ENCODE results near the gene PRCD. TPM values are rescaled to one million over a fixed set of nuclear protein-coding genes. Genes with fewer than 3 reads are reported as not detected.
A peak's percentile ranks its signal among the peaks of the same experiment; 100 is the strongest.
"Not testable (repeated sequence)": the region's sequence is repeated elsewhere in the genome, so short reads cannot be mapped to it uniquely, and the experiment has no call there.

The PRCD gene
- total RNA-seq, 1 donor = 4.2 TPM

DNA sequence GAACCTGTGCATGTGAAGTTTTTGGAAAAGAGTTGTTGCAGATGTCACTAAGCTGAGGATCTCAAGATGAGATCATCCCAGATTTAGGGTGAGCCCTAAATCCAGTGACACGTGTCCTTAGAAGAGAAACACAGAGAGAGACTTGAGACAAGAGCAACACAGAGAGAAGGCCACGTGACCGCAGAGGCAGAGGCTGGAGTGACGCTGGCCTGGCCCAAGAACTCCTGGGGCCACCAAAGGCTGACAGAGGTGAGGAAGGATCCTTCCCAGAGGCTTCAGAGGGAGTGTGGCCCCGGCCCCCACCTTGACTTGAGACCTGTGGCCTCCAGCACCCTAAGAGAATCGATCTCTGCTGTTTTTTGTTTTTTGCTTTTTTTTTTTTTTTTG, 26.5 kb upstream of the PRCD start:
- no peak for DNase-seq (ENCODE audit: low read depth)
- no peak for TF ChIP-seq CTCF (IDR thresholded peaks at IDR 0.05; ENCODE audit: insufficient read depth, low read length)
- no peak overlapping the region for H3K4me3 ChIP-seq (ENCODE audit: low read depth, low read length)

GRCh38 chr17:76514355-76514754, 25.5 kb upstream of the PRCD start:
- not testable (repeated sequence) for H3K4me3 ChIP-seq (ENCODE audit: low read depth, low read length); DNase-seq (ENCODE audit: low read depth)

- H3K4me3 ChIP-seq (ENCODE audit: low read depth, low read length) = peak overlapping the region; percentile 43
- no peak for TF ChIP-seq CTCF (IDR thresholded peaks at IDR 0.05; ENCODE audit: insufficient read depth, low read length)
- peak; percentile 99 for DNase-seq (ENCODE audit: low read depth)
Observed at GRCh38 chr17:76515274-76515949, 24.4 kb upstream of the PRCD start.

- H3K4me3 ChIP-seq (ENCODE audit: low read depth, low read length) = no peak overlapping the region
- no peak for TF ChIP-seq CTCF (IDR thresholded peaks at IDR 0.05; ENCODE audit: insufficient read depth, low read length)
- DNase-seq (ENCODE audit: low read depth) = no peak
Observed at GRCh38 chr17:76517638-76518038, 22.2 kb upstream of the PRCD start.

GRCh38 chr17:76519048-76519966, 20.5 kb upstream of the PRCD start:
- TF ChIP-seq CTCF (IDR thresholded peaks at IDR 0.05; ENCODE audit: insufficient read depth, low read length) = no peak
- no peak for DNase-seq (ENCODE audit: low read depth)
- no peak overlapping the region for H3K4me3 ChIP-seq (ENCODE audit: low read depth, low read length)

DNA sequence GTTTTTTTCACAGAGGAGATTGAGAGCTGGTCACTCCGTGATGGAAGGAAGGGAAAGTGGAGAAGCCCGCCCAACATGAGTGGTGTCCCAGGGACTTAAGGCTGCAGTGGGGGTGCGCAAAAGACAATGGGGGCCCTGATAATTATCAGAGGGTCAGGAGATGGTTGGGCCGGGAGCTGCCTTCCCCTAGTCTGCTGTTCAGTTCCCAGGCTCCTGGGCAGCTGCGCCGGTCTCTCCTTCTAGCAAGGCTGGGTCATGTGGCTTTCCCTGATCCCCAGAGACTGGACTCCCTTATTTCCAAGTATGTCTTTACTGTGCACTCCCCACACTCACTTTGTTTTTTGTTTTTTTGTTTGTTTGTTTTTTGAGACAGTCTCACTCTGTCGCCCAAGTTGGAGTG, 18.6 kb upstream of the PRCD start:
- no peak for TF ChIP-seq CTCF (IDR thresholded peaks at IDR 0.05; ENCODE audit: insufficient read depth, low read length)

DNA sequence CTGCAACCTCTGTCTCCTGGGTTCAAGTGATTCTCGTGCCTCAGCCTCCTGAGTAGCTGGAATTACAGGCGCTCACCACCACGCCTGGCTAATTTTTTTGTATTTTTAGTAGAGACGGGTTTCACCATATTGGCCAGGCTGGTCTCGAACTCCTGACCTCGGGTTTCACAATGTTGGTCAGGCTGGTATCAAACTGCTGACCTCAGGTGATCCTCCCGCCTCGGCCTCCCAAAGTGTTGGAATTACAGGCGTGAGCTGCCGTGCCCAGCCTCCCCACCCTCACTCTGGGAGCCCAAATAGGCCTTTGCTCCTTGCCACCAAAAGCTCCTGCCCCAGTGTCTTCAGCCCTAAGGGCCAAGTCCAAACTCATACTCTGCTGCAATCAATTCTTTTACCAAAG, 18.2 kb upstream of the PRCD start:
- H3K4me3 ChIP-seq (ENCODE audit: low read depth, low read length); DNase-seq (ENCODE audit: low read depth): not testable (repeated sequence)

More for the DNA sequence above, 18.6 kb upstream of the PRCD start:
- H3K4me3 ChIP-seq (ENCODE audit: low read depth, low read length) = no peak overlapping the region
- DNase-seq (ENCODE audit: low read depth) = no peak

Data from fibroblast of the aortic adventitia (primary cell).